GM21381 (cell line): ENCODE measurements around the gene RC3H1.
"Not testable (repeated sequence)": the region's sequence is repeated elsewhere in the genome, so short reads cannot be mapped to it uniquely, and the experiment has no call there.

Experiments used
- ATAC-seq: cut with Tn5 transposase; IDR thresholded peaks from one replicate; pipeline ENCODE4 v1.9.1; 2021; ENCODE audit warnings: mild to moderate bottlenecking, moderate library complexity; ENCODE audit not compliant: unreplicated experiment

RC3H1 gene, protein sequence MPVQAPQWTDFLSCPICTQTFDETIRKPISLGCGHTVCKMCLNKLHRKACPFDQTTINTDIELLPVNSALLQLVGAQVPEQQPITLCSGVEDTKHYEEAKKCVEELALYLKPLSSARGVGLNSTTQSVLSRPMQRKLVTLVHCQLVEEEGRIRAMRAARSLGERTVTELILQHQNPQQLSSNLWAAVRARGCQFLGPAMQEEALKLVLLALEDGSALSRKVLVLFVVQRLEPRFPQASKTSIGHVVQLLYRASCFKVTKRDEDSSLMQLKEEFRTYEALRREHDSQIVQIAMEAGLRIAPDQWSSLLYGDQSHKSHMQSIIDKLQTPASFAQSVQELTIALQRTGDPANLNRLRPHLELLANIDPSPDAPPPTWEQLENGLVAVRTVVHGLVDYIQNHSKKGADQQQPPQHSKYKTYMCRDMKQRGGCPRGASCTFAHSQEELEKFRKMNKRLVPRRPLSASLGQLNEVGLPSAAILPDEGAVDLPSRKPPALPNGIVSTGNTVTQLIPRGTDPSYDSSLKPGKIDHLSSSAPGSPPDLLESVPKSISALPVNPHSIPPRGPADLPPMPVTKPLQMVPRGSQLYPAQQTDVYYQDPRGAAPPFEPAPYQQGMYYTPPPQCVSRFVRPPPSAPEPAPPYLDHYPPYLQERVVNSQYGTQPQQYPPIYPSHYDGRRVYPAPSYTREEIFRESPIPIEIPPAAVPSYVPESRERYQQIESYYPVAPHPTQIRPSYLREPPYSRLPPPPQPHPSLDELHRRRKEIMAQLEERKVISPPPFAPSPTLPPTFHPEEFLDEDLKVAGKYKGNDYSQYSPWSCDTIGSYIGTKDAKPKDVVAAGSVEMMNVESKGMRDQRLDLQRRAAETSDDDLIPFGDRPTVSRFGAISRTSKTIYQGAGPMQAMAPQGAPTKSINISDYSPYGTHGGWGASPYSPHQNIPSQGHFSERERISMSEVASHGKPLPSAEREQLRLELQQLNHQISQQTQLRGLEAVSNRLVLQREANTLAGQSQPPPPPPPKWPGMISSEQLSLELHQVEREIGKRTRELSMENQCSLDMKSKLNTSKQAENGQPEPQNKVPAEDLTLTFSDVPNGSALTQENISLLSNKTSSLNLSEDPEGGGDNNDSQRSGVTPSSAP

DNA sequence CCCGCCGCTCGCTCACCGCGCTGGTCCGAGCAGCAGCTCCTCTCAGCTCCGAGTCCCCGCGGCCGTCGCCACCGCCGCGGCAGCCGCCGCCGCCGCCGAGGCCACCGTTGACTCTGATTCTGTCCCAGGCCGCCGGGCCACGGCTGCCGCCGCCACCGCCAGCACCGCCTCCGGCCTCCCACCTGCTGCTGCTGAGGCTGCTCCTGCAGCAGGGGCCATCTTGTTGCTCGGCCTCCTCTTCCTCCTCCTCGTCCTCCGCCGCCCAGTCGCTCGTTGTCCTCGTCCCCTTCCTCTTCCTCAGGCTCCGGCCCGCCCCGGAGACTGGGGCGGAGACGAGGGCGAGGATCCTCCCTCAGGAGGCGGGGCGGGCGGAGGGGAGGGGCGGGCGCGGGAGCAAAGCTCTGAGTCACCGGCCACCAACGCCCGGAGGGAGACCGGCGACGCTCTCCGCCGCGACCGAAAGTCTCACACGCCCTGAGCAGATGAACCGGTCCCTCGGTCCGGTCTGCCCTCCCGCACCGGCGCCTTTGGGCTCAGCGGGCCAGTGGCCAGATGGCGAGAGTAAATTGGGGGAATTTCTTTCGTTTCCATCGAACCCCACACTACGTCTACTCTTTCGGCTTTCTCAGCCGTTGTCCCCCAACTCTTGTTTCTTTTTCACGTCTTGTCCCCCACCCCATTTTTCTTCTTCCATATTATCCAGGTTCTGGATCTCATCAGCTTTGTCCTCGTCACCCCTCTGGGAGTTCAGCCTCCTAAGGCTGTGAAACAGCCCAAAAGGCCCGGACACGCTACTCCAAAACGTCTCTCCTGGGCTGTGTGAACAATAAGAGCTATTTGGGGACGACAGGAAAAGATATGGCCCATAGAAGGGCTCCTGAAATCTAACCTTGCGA, at the start of gene RC3H1:
Gene RC3H1, minus strand, starts transcription at position 278 of the 896 bp plus-strand sequence. CDS start 29,372 bp downstream, outside the sequence.
- ATAC-seq = peak; percentile 87

DNA sequence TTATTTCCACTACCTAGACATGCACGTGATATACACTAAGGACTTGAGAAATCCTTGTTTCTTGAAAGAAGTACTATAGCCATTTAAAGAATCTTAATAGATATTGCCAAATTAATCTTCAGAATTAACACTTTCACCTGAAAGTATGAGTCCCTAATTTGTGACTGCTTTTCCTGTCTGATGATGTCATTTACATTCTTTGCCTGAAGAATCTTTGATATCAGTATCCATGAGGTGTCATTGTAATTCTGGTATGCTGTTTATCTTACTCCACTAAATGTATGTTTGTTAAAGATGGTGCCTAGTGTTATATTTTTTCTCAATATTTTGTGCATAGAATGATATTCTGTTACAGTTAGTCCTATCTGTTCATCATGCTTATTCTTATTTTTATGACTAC, 48.5 kb upstream of the RC3H1 start:
- ATAC-seq = no peak

DNA sequence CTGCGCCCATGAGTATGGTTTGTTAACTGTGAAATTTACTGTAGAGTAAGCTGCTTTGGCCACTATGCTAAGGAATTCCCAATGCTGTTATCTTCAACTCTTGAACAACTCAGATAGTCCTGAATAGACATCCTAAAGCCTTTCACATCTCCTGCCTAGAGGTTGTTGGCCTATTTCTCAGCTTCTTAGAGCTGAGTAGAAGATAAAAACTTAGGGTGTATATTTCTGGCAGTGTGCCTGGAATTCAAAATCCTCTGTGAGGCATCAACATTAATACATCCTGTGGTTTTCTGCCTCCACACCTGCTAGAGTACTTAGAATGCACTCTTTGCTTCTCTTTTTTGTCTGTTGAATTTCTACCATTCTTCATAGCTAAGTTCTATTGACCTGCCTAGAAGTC, 45.8 kb upstream of the RC3H1 start:
- no peak for ATAC-seq

DNA sequence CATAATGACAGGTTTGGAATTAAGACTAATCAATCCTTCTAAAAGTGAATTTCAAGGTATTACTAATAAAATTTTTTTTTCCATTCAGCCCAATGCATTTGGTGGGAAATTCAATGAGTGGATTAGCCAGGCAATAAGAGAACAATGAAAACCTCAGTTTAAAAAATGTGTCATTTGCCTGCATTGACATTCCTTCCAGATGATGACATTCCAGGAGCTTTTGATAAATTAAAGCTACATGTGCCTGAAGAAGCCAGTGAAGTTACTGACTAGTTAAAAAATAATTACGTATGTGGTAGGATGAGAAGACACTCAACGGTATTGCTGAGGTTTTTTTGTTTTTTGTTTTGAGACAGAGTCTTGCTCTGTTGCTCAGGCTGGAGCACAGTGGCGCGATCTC, 37.9 kb upstream of the RC3H1 start:
- ATAC-seq = no peak

DNA sequence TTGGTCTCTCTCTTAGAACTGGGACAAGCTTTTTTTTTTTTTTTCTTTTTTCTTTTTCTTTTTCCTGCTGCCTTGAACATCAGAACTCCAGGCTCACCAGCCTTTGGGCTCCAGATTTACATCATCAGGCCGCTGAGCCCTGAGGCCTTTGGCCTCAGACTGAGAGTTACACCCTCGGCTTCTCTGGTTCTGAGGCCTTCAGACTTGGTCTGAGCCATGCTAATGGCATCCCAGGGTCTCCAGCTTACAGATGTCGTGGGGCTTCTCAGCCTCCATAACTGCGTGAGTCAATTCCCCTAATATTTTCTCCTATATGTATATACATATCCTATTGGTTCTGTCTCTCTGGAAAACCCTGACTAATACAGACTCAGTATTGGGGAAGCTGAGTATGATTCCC, 36.5 kb upstream of the RC3H1 start:
- ATAC-seq = no peak

DNA sequence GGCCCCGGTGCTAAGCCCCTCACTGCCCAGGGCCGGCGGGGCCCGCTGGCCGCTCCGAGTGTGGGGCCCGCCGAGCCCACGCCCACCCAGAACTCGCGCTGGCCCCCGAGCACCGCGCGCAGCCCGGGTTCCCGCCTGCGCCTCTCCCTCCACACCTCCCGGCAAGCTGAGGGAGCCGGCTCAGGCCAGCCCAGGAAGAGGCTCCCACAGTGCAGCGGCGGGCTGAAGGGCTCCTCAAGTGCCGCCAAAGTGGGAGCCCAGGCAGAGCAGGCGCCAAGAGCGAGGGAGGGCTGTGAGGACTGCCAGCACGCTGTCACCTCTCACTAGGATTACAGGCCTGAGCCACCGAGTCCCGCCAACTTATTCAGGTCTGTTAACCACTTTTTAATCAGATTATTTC, 34.5 kb upstream of the RC3H1 start:
- not testable (repeated sequence) for ATAC-seq

DNA sequence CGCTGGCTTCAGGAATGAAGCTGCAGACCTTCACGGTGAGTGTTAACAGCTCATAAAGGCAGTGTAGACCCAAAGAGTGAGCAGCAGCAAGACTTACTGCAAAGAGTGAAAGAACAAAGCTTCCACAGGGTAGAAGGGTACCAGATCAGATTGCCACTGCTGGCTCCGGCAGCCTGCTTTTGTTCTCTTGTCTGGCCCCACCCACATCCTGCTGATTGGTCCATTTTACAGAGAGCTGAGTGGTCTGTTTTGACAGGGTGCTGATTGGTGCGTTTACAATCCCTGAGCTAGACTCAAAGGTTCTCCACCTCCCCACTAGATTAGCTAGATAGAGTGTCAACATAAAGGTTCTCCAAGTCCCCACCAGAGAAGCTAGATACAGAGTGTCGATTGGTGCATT, 33.6 kb upstream of the RC3H1 start:
- ATAC-seq = not testable (repeated sequence)

DNA sequence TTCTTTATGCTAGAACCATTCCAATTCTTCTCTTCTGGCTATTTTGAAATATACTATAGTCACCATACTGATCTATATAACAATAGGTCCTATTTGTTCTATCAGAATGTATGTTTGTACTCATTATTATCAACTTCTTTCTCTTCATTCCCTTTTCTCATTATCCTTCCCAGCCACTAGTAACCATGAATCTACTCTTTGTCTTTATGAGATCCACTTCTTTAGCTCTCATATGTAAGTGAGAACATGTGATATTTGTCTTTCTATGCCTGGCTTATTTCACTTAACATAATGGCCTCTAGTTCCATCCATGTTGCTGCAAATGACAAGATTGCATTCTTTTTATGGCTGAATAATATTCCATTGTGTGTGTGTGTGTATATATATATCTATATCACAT, 31.7 kb upstream of the RC3H1 start:
- no peak for ATAC-seq

DNA sequence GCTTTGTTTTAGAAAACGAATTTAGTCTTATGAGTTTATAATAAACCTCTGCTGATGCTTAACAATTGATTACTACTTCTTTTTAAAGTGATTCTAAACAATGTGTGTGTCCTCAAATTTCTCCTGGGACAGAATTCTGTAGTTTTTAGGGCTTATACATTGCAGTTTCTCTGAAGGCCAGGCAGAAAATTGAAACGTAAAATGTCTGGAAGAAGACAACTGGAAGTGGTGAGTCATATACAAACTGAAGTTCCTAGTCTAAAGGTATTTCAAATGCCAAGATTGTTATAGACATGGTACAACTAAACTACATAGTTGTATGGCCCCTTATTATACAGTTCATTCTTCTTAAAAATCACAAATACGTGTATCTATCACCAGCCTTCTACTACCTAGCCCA, 30.5 kb upstream of the RC3H1 start:
- no peak for ATAC-seq

DNA sequence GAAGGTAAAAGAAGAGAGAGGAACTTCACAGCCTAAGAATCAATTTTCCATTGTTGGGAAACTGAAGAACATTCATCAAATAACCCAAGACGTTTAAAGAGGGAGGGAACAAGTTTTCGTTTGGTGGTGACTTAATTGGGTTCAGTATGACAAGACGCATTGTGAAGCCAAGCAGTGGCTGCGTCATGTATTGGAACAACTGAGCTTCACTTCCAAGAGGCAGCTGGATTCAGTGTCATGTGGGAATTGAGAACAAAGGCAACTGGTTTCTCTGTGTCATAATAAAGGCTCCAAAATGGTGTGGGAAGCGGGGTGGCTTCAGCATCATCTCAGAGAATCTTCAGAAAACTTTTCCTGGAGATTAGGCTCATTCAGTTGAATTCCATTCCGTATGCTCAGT, 29.8 kb upstream of the RC3H1 start:
- no peak for ATAC-seq

DNA sequence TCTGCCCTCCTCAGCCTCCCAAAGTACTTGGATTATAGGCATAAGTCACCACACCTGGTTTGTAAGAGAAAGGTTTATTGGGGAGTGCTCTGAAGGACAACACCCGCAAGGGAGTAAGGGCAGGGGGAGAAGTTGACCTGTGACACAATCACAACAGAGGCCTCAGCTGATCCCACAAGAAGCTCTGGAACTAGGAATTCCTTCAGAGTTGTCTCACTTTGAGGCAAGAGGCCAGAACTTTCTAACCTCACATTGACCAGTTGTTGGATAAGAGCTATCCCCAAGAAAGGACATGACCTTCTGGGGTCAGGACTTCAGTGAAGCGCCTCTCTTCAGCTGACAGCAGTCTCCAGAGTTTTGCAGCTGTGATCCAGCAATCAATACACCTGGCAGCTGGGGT, 27.4 kb upstream of the RC3H1 start:
- ATAC-seq = no peak

DNA sequence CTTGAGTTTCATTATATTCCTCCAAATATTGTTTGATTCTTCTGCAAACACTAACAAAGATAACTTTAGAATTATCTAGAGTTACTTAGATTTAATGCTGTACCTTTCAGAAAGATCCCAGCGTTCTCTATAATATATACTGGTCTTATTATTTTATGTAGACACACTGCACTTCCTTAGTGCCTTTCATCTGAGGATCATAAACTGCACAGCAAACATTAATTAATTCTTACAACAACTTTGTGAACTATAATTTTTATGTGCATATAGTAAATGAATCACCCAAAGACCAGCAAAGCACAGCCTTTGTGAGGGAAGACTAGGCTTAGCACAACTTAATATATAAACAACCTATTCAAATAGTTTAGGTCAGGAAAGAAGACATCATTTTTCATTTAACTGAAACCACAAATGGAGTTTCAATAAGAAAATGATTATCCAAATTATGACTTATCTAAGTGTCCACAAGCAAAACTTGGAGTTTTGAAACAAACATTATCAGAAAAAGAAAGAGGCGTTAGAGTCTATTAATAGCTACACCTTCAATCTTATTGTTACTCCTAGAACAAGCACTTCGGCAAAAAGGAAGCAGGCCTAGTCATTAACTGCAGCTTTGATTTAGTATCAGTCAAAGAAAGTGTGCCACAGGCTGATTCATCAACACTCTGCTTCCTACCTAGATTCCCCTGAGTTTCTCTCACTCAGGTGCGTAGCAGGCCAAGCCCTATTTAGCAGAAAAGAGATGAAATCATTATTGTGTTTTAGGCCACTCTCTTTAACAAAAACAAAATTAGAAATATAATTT, 22.5 kb upstream of the RC3H1 start:
- no peak for ATAC-seq

DNA sequence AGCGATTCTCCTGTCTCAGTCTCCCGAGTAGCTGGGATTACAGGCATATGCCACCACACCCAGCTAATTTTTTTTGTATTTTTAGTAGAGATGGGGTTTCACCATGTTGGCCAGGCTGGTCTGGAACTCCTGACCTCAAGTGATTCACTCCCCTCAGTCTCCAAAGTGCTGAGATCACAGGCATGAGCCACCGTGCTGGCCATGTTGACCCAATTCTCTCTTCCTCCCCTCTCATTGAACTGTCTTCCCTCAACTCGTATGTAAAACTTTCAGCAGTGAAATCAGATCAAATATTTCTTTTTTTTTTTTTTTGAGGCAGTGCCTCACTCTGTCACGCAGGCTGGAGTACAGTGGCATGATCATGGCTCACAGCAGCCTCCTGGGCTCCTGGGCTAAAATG, 20.4 kb upstream of the RC3H1 start:
- ATAC-seq = not testable (repeated sequence)

DNA sequence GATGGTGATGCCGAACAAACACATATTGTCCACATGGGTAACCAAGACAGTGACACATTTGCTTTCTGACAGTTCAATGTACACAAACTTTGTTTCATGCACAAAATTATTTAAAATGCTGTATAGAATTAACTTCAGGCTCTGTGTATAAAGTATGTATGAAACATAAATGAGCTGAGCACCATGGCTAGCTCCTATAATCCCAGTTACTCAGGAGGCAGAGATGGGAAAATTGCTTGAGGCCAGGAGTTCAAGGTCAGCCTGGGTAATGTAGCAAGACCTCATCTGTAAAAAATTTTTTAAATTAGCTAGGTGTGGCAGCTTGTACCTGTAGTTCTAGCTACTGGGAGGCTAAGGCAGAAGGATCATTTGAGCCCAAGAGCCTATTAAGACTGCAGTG, 19.2 kb upstream of the RC3H1 start:
- ATAC-seq = no peak

DNA sequence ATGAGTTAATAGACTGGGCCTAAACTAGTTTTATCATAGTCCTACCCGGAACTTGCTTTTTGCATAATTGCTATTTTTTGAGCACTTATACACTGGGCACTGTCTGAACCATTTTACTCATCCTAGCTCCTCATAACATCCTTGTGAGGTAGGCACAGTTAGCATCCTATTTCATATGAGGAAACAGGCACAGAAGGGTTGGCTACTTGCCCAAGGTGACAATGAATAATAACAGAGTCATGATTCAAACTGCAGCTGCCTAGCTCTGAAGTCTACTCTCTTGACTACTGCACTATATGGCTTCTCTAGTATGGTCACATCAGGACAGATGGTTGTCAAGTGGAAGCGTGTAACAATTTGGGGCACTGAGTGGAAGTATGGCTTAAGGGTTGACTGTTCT, 18.2 kb upstream of the RC3H1 start:
- no peak for ATAC-seq

DNA sequence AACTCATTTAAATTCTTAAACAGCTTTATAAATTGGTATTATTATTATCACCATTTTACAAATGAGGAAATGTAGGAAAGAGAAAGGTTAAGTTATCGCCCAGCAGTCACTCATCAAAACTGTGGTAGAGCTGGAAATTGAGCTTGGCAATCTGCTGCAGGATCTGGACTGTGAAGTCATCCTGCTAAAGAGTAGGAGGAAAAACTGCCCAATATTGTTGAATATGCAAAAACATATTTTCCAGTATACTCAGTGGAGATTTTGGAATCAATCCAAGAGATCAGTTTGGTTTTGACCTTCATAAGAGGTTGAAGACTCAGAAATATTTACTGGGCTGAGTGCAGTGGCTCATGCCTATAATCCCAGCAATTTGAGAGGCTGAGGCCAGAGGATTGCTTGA, 16.9 kb upstream of the RC3H1 start:
- no peak for ATAC-seq

DNA sequence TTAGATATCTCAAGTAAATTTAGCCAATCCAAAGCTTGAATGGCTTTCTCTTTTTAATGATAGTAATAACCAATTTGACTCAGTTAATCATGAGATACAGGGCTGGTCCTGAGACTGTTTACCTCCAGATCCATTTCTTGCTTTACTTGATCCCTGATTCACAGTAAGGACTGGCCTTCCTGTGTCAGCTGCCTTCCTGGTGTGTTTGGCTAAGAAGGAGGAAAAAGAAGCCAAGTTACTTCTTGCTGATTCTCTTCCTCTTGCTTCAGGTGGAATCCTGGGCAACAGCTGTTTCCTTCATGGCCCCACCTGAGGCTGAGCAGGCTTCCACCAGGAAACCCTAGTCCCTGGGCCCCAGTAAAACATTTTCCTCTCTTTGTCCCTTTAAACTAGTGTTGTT, 14.6 kb upstream of the RC3H1 start:
- no peak for ATAC-seq

DNA sequence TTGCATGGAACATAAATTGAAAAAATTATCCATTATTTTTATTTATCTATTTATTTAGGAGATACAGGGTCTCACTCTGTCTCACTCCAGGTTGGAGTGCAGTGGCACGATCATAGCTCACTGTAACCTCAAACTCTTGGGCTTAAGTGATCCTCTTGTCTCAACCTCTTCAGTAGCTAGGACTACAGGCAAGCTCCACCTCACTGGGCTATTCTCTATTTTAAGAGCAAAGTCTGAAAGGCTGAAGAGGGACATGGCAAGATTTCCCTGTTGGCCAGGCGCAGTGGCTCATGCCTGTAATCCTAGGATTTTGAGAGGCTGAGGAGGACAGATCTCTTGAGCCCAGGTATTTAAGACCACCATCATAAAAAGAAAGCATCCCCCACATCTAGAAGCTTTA, 14.0 kb upstream of the RC3H1 start:
- no peak for ATAC-seq

DNA sequence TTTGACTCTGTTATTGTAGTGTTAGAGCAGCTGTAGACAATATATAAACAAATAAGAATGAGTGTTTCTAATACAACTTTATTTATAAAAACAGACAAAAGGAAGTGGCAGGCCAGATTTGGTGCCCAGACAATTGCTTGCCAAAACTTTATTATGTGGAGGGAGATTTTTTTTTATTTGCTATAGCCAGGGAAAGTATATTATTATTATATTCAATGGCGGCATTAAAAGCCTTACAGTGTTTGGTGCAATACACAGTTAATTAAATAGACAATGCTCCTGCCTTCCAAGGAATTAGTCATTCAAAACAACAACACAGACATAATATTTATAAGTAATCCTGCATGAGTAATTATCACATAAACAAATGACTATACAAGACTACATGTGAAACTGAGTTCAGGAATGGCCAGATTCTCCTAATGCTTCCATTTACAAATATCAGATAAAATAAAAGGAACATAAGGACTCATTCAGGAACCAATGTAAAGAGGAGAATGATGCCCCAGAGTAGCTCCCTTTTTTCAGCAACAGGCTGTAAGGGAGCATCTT, 10.6 kb upstream of the RC3H1 start:
- ATAC-seq = no peak
